ENCODE data around the gene GALT.
"Not testable (repeated sequence)": the region's sequence is repeated elsewhere in the genome, so short reads cannot be mapped to it uniquely, and the experiment has no call there.

GALT gene

GRCh38 chr9:34627716-34628655 is 18.5 kb upstream of the GALT start:
- DNase-seq, result no peak

DNA sequence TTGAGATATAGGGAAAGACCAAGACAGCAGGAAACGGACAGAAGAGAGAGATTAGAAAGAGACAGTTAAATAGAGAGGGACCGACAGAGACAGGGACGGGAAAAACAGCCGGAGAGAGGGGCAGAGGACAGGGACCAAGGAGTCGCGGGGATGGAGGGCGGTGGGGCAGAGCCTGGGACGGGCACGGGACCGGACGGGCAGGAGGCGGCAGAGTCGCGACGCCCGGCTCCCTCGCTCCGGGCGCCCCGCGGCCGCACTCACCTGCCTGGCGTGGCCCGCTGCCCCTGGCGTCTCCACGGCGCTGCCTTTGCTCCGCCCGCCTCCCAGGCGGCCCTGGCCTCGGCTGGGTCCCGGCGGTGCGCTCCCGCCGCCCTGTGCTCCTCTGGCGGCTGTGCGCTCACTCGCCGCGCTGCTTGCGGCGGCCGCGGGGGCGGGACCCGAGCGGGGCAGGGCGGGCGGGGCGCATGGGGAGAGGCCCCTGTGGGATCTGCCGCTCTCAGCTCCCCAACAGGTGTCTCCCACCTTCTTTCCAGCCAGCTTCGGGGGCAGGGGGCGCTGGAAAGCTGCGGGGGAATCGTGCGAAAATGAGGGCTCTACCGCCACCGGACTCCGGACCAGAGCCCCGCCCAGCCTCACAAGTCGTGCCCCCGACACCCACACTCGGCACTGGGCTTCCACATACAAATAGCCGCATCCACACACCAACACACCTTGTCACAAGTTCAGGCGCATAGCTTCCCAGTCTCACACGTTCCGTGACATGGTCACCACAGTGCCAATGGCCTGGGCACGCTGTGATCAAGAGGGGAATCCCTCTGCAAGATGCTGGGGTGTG is 17.6 kb upstream of the GALT start, which contains the start of gene ARID3C:
Gene ARID3C (minus strand): TSS at position 411 of the 835 bp plus-strand sequence. CDS start 1,052 bp downstream, outside the sequence.
- no peak for DNase-seq

DNA sequence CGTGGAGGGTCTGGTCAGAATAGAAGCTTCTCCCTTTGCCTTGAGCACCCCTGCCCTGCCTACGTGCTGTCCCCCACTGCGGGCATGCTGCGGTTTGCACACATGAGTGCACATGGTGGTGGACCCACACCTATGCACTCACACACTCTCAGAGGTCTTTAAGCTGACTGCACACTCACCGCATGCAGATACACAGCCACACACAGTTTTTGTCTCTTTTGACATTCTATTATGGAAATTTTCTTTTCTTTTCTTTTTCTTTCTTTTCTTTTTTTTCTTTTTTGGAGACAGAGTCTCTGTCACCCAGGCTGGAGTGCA is 17.0 kb upstream of the GALT start:
- DNase-seq, result no peak

DNA sequence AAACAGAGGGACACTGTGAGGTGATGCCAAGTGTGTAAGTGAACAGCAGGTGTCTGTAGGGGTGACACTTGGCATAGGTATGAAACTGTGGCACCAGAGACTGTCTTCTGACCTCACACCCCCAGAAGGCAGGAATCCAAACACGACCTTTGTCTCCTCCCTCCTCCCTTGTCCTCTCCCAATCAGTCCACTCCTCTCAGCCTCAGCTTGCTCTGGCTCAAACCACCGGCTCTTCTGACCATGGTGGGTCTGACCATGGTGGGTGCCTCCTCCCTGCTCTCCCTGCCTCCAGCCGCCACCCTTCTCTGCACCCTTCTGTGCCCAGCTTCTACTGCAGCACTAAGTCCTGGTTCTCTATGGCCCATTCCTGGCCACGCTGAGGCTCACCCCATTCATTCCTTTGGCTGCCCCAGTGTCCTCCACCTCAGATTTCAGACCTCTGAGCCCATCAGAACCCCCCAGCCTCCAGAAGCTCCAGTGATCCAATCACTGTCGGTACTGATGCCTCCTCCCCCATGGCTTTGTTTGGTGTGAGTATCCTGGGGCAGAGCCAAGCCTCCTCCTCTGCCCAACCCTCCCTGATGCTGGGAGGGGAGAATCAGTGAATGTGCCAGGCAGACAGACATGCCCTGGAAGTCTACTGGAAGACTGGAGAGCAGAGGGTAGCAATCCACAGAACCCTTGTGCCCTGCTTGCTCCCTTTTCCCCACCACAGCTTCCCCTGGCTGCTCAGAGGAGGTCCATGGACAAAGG is 15.9 kb upstream of the GALT start:
- no peak for DNase-seq

DNA sequence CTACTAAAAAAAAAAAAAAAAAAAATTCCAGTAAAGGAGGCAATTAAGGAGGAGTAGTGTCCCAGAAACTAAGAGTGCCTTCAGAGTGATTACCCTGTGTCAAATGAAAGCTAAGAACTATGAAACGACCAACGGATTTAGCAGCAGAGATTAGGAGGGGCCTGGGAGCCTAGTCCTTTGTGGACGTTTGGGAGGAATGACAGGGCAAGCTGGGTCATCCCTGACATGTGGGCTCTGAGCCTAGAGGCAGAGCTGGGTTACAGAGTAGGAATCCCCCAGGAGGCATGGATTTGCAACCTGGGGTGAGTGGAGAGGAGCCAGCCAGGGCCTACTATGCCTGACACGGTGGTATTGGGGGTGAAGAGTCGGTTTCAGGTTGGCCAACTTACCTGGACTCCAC is 13.3 kb upstream of the GALT start:
- DNase-seq, result no peak

- DNase-seq, result no peak
Measured at GRCh38 chr9:34633851-34634550, 12.5 kb upstream of the GALT start.

DNA sequence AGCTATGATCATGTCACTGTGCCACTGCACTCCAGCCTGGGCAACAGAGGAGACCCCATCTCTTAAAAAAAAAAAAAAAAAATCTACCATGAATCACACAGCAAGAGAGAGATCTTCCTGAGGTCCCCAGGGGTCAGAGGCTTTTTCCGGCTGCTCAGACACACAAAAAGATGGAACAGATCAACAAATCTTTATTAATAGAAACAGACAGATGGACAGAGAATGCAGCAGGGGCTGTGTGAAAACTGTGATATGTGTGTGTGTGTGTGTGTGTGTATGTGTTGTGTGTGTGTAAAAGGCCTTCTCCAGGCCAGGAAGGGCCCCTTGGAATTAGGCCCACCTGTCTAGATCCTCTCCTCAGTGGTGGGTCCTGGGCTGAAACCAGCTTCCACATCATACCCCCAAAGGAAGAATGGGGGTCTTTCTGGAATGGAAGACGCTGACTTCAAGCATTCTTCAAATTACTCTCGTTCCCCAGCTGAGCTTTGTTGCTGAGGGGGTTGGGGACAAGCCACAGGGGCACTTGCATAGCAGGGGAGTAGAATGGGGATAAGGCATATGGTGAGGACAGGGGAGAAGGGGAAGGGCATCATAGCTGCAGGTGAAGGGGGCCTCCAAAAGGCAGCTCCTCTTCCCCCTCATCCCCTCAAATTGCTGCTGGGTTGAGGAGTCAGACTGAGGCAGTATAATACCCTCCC is 11.8 kb upstream of the GALT start:
- no peak for DNase-seq

GRCh38 chr9:34635556-34635955 is 10.9 kb upstream of the GALT start:
- no peak for DNase-seq

GRCh38 chr9:34636791-34637355 is 9.6 kb upstream of the GALT start:
- DNase-seq, result no peak

- DNase-seq, result peak; percentile 55
Measured at GRCh38 chr9:34637356-34638137, 8.9 kb upstream of the GALT start, which contains the start of gene SIGMAR1. SIGMAR1 (minus strand) TSS chr9:34637787; CDS start chr9:34637697, 90 bp downstream.

GRCh38 chr9:34638138-34638445 is 8.4 kb upstream of the GALT start:
- DNase-seq, result no peak

DNA sequence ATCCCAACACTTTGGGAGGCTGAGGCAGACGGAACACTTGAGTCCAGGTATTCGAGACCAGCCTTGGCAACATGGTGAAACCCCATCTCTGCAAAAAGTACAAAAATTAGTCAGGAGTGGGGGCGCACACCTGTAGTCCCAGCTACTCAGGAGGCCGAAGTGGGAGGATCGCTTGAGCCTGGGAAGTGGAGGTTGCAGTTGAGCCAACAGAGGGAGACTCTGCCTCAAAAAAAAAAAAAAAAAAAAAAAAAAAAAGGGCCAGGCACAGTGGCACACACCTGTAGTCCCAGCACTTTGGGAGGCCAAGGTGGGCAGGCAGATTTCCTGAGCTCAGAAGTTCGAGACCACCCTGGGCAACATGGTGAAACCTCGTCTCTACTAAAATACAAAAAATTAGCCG is 7.2 kb upstream of the GALT start:
- DNase-seq, result not testable (repeated sequence)

DNA sequence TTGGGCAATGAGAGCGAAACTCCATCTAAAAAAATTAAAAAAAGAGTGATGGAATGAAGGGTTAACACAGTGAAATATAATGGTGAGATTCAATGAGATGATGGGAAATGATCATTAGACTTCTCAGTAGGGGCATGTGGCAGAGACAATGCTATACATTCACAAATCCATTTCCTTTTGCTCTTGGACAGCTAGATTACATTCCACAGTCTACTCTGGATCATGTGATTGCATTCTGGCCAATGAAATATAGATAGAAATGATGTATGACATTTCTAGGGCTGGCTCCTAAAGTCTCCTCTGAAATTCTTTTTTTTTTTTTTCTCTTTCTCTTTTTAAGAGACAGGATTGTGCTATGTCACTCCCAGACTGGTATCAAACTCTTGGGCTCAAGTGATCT is 3.8 kb upstream of the GALT start:
- DNase-seq, result no peak

DNA sequence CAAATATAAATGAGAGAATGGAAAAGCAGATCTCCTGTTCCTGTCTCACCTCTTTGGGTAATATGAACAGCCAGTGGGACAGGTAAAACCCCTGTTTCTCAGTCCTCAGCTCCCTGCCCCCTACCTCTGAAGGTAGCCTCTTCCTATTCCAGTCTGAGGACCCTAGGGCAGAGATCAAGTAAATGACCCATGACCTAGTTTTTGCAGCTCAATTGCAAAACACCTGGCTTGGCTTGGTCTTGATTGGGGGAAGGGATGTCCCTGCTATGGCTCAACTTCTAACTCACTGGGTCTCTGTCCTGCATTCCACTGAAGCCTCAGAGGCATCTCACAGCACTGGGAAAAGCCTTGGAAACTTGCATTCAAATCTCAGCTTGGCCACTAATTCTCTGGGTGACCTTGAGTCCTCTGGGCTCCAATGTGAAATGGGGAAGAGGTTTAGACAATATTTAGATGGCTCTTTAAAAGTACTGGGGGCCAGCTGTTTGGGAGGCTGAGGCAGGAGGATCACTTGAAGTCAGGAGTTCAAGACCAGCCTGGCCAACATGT is 1.6 kb upstream of the GALT start:
- no peak for DNase-seq

- no peak for DNase-seq
Measured at GRCh38 chr9:34647084-34647403, 569 bp downstream of the GALT start.

DNA sequence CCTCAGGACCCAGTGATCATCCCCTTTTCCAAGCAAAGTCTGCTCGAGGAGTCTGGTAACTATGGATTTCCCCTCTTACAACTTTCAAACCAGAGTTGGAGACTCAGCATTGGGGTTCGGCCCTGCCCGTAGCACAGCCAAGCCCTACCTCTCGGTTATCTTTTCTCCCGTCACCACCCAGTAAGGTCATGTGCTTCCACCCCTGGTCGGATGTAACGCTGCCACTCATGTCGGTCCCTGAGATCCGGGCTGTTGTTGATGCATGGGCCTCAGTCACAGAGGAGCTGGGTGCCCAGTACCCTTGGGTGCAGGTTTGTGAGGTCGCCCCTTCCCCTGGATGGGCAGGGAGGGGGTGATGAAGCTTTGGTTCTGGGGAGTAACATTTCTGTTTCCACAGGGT is 1.2 kb downstream of the GALT start:
- DNase-seq, result no peak

DNA sequence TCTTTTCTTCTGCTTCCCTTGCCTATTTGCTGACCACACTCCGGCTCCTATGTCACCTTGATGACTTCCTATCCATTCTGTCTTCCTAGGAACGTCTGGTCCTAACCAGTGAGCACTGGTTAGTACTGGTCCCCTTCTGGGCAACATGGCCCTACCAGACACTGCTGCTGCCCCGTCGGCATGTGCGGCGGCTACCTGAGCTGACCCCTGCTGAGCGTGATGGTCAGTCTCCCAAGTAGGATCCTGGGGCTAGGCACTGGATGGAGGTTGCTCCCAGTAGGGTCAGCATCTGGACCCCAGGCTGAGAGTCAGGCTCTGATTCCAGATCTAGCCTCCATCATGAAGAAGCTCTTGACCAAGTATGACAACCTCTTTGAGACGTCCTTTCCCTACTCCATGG is 2.2 kb downstream of the GALT start:
- no peak for DNase-seq

DNA sequence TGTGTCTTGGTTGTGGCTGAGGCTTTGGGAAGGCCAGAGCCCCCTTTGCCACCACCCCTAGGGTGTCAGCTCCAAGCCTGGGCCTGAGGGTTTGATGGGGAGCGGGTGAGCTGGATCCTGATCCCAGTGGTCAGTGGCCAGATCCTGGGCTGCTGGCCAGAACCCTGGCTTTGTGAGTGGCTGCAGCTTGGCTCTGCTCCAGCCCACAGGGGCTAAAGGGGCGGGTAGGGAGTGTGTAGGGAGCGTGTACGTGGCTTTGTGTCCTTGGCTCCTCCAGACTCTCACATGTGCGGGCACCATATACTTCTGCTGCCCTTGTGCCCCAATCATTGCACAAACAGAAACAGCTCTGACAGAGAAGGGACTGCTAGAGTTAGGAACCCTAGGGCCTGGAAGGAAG is 4.3 kb downstream of the GALT start:
- DNase-seq, result no peak

DNA sequence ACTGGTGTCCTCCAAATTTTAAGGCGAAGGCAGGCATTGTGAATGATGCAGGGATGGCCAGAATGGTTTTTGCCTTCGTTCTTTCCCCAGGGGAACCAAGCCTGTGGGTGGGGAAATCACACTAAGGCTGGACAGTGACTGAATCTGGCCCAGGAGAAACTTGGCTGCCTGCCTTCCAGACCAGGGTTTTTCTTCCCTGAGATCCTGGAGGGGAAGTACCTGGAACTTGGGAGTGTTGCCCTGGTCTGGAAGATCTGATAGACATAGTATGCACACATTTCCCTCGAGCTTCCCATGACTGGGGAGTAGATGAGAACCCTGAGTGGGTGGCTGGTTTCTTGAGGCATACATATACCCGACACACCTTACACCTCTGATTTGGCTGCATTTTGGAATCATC is 4.8 kb downstream of the GALT start:
- no peak for DNase-seq

DNA sequence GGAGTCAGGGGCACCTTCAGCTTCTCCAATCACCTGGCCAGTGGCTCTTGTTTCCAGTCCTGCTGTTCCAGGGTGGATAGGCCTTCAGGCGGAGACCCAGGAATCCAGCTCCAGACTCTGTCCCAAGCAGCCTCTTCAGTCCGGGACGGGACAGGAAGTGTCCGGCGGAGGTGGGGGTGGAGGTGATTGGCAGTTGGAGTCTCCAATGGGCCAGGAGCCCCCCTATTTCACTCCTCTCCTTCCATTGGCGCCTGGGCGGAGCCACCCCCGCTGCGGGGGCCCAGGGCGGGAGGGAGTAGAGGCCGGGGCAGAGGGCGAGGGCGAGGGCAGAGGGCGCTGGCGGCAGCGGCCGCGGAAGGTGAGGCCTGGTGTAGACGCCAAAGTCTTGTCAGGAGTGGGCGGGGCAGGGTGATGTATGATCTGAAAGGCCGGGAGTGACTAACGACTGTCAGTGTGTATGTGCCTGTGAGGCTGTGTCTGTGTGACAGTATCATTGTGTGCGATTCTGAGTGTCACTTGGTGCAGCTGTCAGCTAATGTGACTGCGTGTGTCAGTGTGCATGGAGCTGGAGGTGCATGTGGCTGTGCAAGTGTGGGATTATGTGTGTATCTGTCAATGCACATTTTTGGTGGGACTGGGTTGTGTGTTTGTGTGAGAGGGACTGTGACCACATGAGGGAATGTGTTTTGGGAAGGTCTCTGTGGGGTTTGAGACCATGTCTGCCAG is 5.6 kb downstream of the GALT start, which contains the start of gene IL11RA:
Gene IL11RA (plus strand): TSS at position 310 of the 726 bp plus-strand sequence. CDS start 3,033 bp downstream, outside the sequence.
- no peak for DNase-seq
